K562 (cell line): ENCODE measurements around the gene SOCS4. TPM values are rescaled to one million over a fixed set of nuclear protein-coding genes. Genes with fewer than 3 reads are reported as not detected.
A peak's percentile ranks its signal among the peaks of the same experiment; 100 is the strongest.

Experiments
- BRD9 ChIP-seq: fragments of 450-650 bp; IDR thresholded peaks from 2 replicates; pipeline ENCODE4 v1.6.1; 2018; ENCODE audit warnings: low read depth; ENCODE audit not compliant: partially characterized antibody
- CBX1 ChIP-seq: sonication (generic); IDR thresholded peaks from 2 replicates; pipeline ENCODE4 v1.6.1; 2016; ENCODE audit warnings: antibody characterized with exemption, low read depth, mild to moderate bottlenecking
- CHCHD3 ChIP-seq: fragments of 250-450 bp; sonication (Bioruptor Pico); IDR thresholded peaks from 2 replicates; pipeline ENCODE4 v2.1.2; 2022; ENCODE audit warnings: mild to moderate bottlenecking
- CREBBP ChIP-seq: IDR thresholded peaks from one replicate; pipeline ENCODE4 v1.6.1; 2012; ENCODE audit warnings: low read depth, mild to moderate bottlenecking, control low read depth, inconsistent platforms, low read length
- ETV1 ChIP-seq: fragments of 450-650 bp; conservative IDR thresholded peaks from 2 replicates; pipeline ENCODE4 v1.6.1; 2016; ENCODE audit warnings: missing genetic modification characterization, control low read depth, low read depth, missing compliant biosample characterization
- FOXA3 ChIP-seq, 2 experiments: fragments of 450-650 bp in 1 of 2; sonication (generic) in 1 of 2; formaldehyde crosslinking; IDR thresholded peaks in 1 of 2; conservative IDR thresholded peaks in 1 of 2; 2 replicates each; pipeline versions ENCODE4 v1.4.0 to v1.8.0; 2020 to 2022; ENCODE audit warnings: mild to moderate bottlenecking in 2 of 2, missing genetic modification reagents in 1 of 2
- HDAC6 ChIP-seq: IDR thresholded peaks from 2 replicates; pipeline ENCODE4 v1.6.1; 2012; ENCODE audit warnings: low read depth, mild to moderate bottlenecking, control low read depth, inconsistent platforms, low read length, moderate library complexity
- HNRNPL ChIP-seq: fragments of 200-400 bp; formaldehyde crosslinking; IDR thresholded peaks from 2 replicates; pipeline ENCODE4 v1.6.1; 2017; ENCODE audit warnings: low read depth, mild to moderate bottlenecking, low read length
- JUNB ChIP-seq: fragments of 450-650 bp; formaldehyde crosslinking; conservative IDR thresholded peaks from 2 replicates; pipeline ENCODE4 v1.4.0; 2020; ENCODE audit warnings: mild to moderate bottlenecking
- KDM2B ChIP-seq: fragments of 250-450 bp; sonication (Bioruptor Pico); IDR thresholded peaks from 2 replicates; pipeline ENCODE4 v1.8.0; 2021; ENCODE audit warnings: mild to moderate bottlenecking, moderate library complexity
- KDM5B ChIP-seq: fragments of 200-600 bp; sonication (generic); IDR thresholded peaks from 2 replicates; pipeline ENCODE4 v1.6.1; 2012; ENCODE audit warnings: low read depth, mild to moderate bottlenecking, moderate library complexity, low read length, control low read depth, inconsistent platforms; ENCODE audit not compliant: insufficient replicate concordance
- MBD2 ChIP-seq: sonication (generic); IDR thresholded peaks from 2 replicates; pipeline ENCODE4 v1.6.1; 2016; ENCODE audit warnings: low read depth, borderline replicate concordance
- MYNN ChIP-seq, 2 experiments: sonication (generic); formaldehyde crosslinking in 1 of 2; IDR thresholded peaks; 2 replicates each; pipeline versions ENCODE4 v1.5.0 to v1.6.1; 2016 to 2020; ENCODE audit warnings: antibody characterized with exemption in 1 of 2, missing genetic modification reagents in 1 of 2
- NBN ChIP-seq: fragments of 450-650 bp; IDR thresholded peaks from 2 replicates; pipeline ENCODE4 v1.6.1; 2016; ENCODE audit warnings: low read depth, mild to moderate bottlenecking
- NRF1 ChIP-seq, 2 experiments: fragments of 450-650 bp; IDR thresholded peaks in 1 of 2; conservative IDR thresholded peaks in 1 of 2; 2 replicates each; pipeline ENCODE4 v1.6.1; 2014; ENCODE audit warnings: mild to moderate bottlenecking in 2 of 2
- PHF20 ChIP-seq: fragments of 450-650 bp; IDR thresholded peaks from 2 replicates; pipeline ENCODE4 v1.6.1; 2018; ENCODE audit not compliant: partially characterized antibody
- PHF8 ChIP-seq: fragments of 200-600 bp; sonication (generic); IDR thresholded peaks from 2 replicates; pipeline ENCODE4 v1.6.1; 2012; ENCODE audit warnings: mixed run types, mild to moderate bottlenecking, inconsistent platforms, low read length, moderate library complexity, borderline replicate concordance
- PRMT5 ChIP-seq: sonication (generic); formaldehyde crosslinking; IDR thresholded peaks from 2 replicates; pipeline ENCODE4 v1.5.0; 2020; ENCODE audit warnings: missing genetic modification reagents
- ZNF197 ChIP-seq: fragments of 200-800 bp; sonication (Bioruptor generic); IDR thresholded peaks from 2 replicates; pipeline ENCODE4 v1.6.1; 2016; ENCODE audit warnings: low read depth, missing genetic modification characterization, missing compliant biosample characterization
- ZNF644 ChIP-seq: fragments of 200-800 bp; sonication (Bioruptor generic); IDR thresholded peaks from 2 replicates; pipeline ENCODE4 v1.6.1; 2016; ENCODE audit warnings: low read depth, missing genetic modification characterization, missing compliant biosample characterization
- ZNF76 ChIP-seq: fragments of 250-450 bp; sonication (Bioruptor Pico); IDR thresholded peaks from 2 replicates; pipeline ENCODE4 v1.4.0; 2020; ENCODE audit warnings: mild to moderate bottlenecking, moderate library complexity, borderline replicate concordance
- ZNF79 ChIP-seq: fragments of 250-450 bp; sonication (Bioruptor Pico); IDR thresholded peaks from 2 replicates; pipeline ENCODE4 v1.4.0; 2020; ENCODE audit warnings: low read depth, mild to moderate bottlenecking, moderate library complexity
- polyA plus RNA-seq, 8 experiments: library from polyadenylated mRNA; depleted of rRNA in 4 of 8; stranded (reverse) in 5 of 8; unstranded in 3 of 8; fragments of >200 nt; fragmentation: Nextera tagmentation in 2 of 8; fragmentation: Illumina TruSeq in 1 of 8; extraction: Ambion mirVana in 2 of 8; extraction: Trizol in 1 of 8; gene quantifications; 2 replicates each; pipeline versions ENCODE4 v1.2.1 to v1.2.3, GENCODE V29; 2011 to 2014; ENCODE audit warnings: inconsistent platforms in 1 of 8, missing spikeins in 1 of 8
- total RNA-seq, 7 experiments: library from RNA; depleted of rRNA in 6 of 7; stranded (reverse); fragments of >200 nt in 6 of 7; fragmentation: Illumina TruSeq in 2 of 7; extraction: Trizol in 2 of 7; gene quantifications; 2 replicates each; pipeline versions ENCODE4 v1.2.1 to v1.2.3, GENCODE V29; 2011 to 2021; ENCODE audit warnings: low replicate concordance in 1 of 7
- TF ChIP-seq, protein P1 (sequence below), 3 experiments: fragments of 200-800 bp in 1 of 3; sonication (Bioruptor generic) in 1 of 3; sonication (generic) in 1 of 3; formaldehyde crosslinking in 1 of 3; IDR thresholded peaks; 2 replicates each; pipeline versions ENCODE4 v1.6.1 to v1.8.0; 2016 to 2022; ENCODE audit warnings: mild to moderate bottlenecking in 2 of 3, missing compliant biosample characterization in 2 of 3, missing genetic modification characterization in 2 of 3, missing genetic modification reagents in 1 of 3
- TF ChIP-seq, protein P2 (sequence below): fragments of 150-350 bp; IDR thresholded peaks from 2 replicates; pipeline ENCODE4 v1.6.1; 2014; ENCODE audit warnings: low read depth, mild to moderate bottlenecking, low read length, borderline replicate concordance

Gene SOCS4
- total and polyA plus RNA-seq, 9 of the 15 experiments (the other 6 are each of a cell fraction or from before 2014, with no cell fraction given), result 2.6 to 12.7 (median 9.7) TPM

DNA sequence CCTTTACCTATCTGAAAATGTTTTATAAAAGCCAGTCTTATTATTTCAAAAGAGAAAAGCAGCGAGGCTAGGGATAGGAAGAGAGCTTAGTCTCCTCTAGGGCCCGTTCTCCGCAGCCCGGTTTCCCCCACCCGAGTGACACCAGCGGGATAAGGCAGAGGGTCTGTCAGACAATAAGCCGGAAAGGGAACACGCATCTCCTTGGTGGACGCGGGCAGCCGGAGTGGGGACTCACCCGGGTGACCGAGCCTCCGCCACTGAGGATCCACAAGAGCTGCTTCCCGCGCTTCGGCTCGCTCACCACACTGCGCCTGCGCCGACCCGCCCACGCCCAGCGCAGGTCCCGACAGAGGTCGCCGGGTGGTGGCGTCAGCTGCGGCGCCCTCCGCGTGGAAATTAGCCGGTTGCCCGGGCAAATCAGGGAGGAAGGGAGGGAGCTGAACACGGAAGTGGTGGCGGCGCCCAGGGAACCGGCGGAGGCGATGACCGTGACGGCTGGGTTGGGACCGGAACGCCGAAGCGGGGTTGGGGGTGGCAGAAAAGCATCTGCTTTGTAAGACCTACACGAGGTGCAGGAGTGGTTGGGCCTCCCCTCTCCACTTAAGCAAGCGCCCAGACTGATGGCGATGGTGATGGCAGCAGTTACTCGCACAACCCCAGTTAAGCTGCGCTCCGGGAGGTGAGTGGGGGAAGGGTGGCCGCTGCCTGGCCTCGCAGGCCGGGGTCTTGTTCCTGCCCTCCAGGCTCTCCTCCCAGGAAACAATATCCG is at the start of gene SOCS4, which contains the start of gene WDHD1 (continued):
- TF ChIP-seq, protein P1, sequence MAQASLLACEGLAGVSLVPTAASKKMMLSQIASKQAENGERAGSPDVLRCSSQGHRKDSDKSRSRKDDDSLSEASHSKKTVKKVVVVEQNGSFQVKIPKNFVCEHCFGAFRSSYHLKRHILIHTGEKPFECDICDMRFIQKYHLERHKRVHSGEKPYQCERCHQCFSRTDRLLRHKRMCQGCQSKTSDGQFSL (CRISPR knock-in tag; IDR thresholded peaks at IDR 0.05), result no peak
- TF ChIP-seq, protein P1 (tag; IDR thresholded peaks at IDR 0.05), result no peak
- TF ChIP-seq CHCHD3 (CRISPR knock-in tag), result no peak
- no peak for TF ChIP-seq CREBBP
- no peak for TF ChIP-seq ZNF79 (CRISPR knock-in tag)
- TF ChIP-seq, protein P2, sequence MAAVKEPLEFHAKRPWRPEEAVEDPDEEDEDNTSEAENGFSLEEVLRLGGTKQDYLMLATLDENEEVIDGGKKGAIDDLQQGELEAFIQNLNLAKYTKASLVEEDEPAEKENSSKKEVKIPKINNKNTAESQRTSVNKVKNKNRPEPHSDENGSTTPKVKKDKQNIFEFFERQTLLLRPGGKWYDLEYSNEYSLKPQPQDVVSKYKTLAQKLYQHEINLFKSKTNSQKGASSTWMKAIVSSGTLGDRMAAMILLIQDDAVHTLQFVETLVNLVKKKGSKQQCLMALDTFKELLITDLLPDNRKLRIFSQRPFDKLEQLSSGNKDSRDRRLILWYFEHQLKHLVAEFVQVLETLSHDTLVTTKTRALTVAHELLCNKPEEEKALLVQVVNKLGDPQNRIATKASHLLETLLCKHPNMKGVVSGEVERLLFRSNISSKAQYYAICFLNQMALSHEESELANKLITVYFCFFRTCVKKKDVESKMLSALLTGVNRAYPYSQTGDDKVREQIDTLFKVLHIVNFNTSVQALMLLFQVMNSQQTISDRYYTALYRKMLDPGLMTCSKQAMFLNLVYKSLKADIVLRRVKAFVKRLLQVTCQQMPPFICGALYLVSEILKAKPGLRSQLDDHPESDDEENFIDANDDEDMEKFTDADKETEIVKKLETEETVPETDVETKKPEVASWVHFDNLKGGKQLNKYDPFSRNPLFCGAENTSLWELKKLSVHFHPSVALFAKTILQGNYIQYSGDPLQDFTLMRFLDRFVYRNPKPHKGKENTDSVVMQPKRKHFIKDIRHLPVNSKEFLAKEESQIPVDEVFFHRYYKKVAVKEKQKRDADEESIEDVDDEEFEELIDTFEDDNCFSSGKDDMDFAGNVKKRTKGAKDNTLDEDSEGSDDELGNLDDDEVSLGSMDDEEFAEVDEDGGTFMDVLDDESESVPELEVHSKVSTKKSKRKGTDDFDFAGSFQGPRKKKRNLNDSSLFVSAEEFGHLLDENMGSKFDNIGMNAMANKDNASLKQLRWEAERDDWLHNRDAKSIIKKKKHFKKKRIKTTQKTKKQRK, result no peak
- TF ChIP-seq BRD9, result no peak
- peak; percentile 88 for TF ChIP-seq PHF8
- no peak for TF ChIP-seq ZNF197 (CRISPR knock-in tag)
- TF ChIP-seq JUNB (CRISPR knock-in tag), result no peak
- no peak for TF ChIP-seq HDAC6
- no peak for TF ChIP-seq FOXA3 (CRISPR knock-in tag; conservative IDR thresholded peaks at IDR 0.05 in 1 of 2, IDR thresholded peaks at IDR 0.05 in 1 of 2)
- TF ChIP-seq NRF1 (conservative IDR thresholded peaks at IDR 0.05 in 1 of 2, IDR thresholded peaks at IDR 0.05 in 1 of 2), result peak; percentile 94 to 95
- 0 out of 2 replicates have a peak, but pooled peaks have one; percentile 49 for TF ChIP-seq HNRNPL
- no peak for TF ChIP-seq MYNN (IDR thresholded peaks at IDR 0.05)
- TF ChIP-seq MYNN (CRISPR knock-in tag; IDR thresholded peaks at IDR 0.05), result no peak
- TF ChIP-seq PRMT5 (CRISPR knock-in tag), result no peak
- TF ChIP-seq PHF20, result peak; percentile 81
- TF ChIP-seq ZNF76 (CRISPR knock-in tag), result no peak
- peak; percentile 43; the same call in 1 of the 2 replicates for TF ChIP-seq MBD2
- no peak for TF ChIP-seq KDM2B
- TF ChIP-seq ZNF644 (tag), result no peak
- TF ChIP-seq ETV1 (tag), result peak; percentile 37; the same call in 1 of the 2 replicates
- TF ChIP-seq CBX1, result no peak
- peak; percentile 21; the same call in 1 of the 2 replicates for TF ChIP-seq NBN
- peak; percentile 74 for TF ChIP-seq KDM5B
